SK-N-SH (cell line): ENCODE data around the gene GNA15. TPM values are rescaled to one million over a fixed set of nuclear protein-coding genes. Genes with fewer than 3 reads are reported as not detected.

Experiments
- CTCF ChIA-PET: fragments of 300-600, 350-600 bp; formaldehyde crosslinking; extraction: SDS; loops from one replicate; lab custom pipeline; 2021; lab: Yijun Ruan, JAX
- POLR2A ChIA-PET: fragments of 350-600 bp; sonication (Branson Sonifier 250); formaldehyde crosslinking; extraction: SDS; loops from one replicate; lab custom pipeline; 2020; ENCODE audit warnings: antibody characterized with exemption, inconsistent platforms; lab: Yijun Ruan, JAX
- DNase-seq: peaks from one replicate; pipeline ENCODE4 v3.0.0; 2012
- H2AFZ ChIP-seq: fragments of 200-600 bp; sonication (generic); 2 replicates; pipeline ENCODE4 v1.8.1; 2016; ENCODE audit warnings: antibody characterized with exemption, mild to moderate bottlenecking, low read depth
- H3F3A ChIP-seq: fragments of 200-600 bp; sonication (generic); replicated peaks from 2 replicates; pipeline ENCODE3; 2016; ENCODE audit warnings: antibody characterized with exemption, mild to moderate bottlenecking; ENCODE audit not compliant: insufficient read depth
- H3K27ac ChIP-seq, 2 experiments: fragments of 200-500 bp in 1 of 2; fragments of 200-600 bp in 1 of 2; sonication (Bioruptor generic) in 1 of 2; sonication (generic), shearing (Covaris generic) in 1 of 2; 2 replicates each; pipeline versions ENCODE4 v1.5.1 to v1.6.1; 2014 to 2016; ENCODE audit warnings: low read depth in 2 of 2, inconsistent platforms in 1 of 2, low read length in 1 of 2, mild to moderate bottlenecking in 1 of 2, mixed read lengths in 1 of 2
- H3K27me3 ChIP-seq: fragments of 200-600 bp; sonication (generic), shearing (Covaris generic); 2 replicates; pipeline ENCODE4 v1.6.1; 2016; ENCODE audit warnings: mixed run types; ENCODE audit not compliant: insufficient read depth
- H3K36me3 ChIP-seq, 2 experiments: fragments of 200-500 bp in 1 of 2; fragments of 200-600 bp in 1 of 2; sonication (Bioruptor generic) in 1 of 2; sonication (generic) in 1 of 2; replicated peaks in 1 of 2; 2 replicates each; pipeline versions ENCODE3 to v1.5.1; 2014 to 2016; ENCODE audit warnings: low read length in 1 of 2, mild to moderate bottlenecking in 1 of 2; ENCODE audit not compliant: insufficient read depth in 2 of 2, control insufficient read depth in 1 of 2
- H3K4me1 ChIP-seq, 2 experiments: fragments of 200-500 bp in 1 of 2; fragments of 200-600 bp in 1 of 2; sonication (Bioruptor generic) in 1 of 2; sonication (generic), shearing (Covaris generic) in 1 of 2; 2 replicates each; pipeline versions ENCODE4 v1.5.1 to v1.6.1; 2014 to 2016; ENCODE audit warnings: low read depth in 1 of 2, low read length in 1 of 2, mixed run types in 1 of 2; ENCODE audit not compliant: insufficient read depth in 2 of 2, control insufficient read depth in 1 of 2
- H3K4me2 ChIP-seq: fragments of 200-600 bp; sonication (generic), shearing (Covaris generic); 2 replicates; pipeline ENCODE4 v1.6.1; 2017; ENCODE audit warnings: mixed run types
- H3K4me3 ChIP-seq, 2 experiments: fragments of 200-500 bp in 1 of 2; fragments of 200-600 bp in 1 of 2; sonication (Bioruptor generic) in 1 of 2; sonication (generic), shearing (Covaris generic) in 1 of 2; 2 replicates each; pipeline versions ENCODE4 v1.5.1 to v1.8.1; 2014 to 2016; ENCODE audit warnings: low read depth in 2 of 2, inconsistent platforms in 1 of 2, low read length in 1 of 2, mild to moderate bottlenecking in 1 of 2, mixed read lengths in 1 of 2, moderate library complexity in 1 of 2
- H3K79me2 ChIP-seq: fragments of 200-600 bp; sonication (generic); 2 replicates; pipeline ENCODE4 v1.8.1; 2017; ENCODE audit warnings: mild to moderate bottlenecking; ENCODE audit not compliant: insufficient read depth
- H3K9ac ChIP-seq: fragments of 200-600 bp; sonication (generic); 2 replicates; pipeline ENCODE4 v1.6.1; 2017; ENCODE audit warnings: mixed run types
- H3K9me2 ChIP-seq: fragments of 200-600 bp; sonication (generic); 2 replicates; pipeline ENCODE4 v1.6.1; 2017; ENCODE audit warnings: mixed run types
- H3K9me3 ChIP-seq: fragments of 200-600 bp; sonication (generic); 2 replicates; pipeline ENCODE4 v1.6.1; 2017; ENCODE audit warnings: mixed run types, mild to moderate bottlenecking, moderate library complexity
- H4K20me1 ChIP-seq: fragments of 200-600 bp; sonication (generic); 2 replicates; pipeline ENCODE4 v1.6.1; 2017; ENCODE audit warnings: mild to moderate bottlenecking, mixed run types; ENCODE audit not compliant: insufficient read depth
- CHD2 ChIP-seq: fragments of 150-350 bp; IDR thresholded peaks from 2 replicates; pipeline ENCODE4 v1.6.1; 2018; ENCODE audit warnings: low read length; ENCODE audit not compliant: partially characterized antibody
- FOXM1 ChIP-seq: IDR thresholded peaks from 2 replicates; pipeline ENCODE4 v1.4.0; 2012; ENCODE audit warnings: low read depth, mild to moderate bottlenecking
- RCOR1 ChIP-seq: fragments of 150-350 bp; IDR thresholded peaks from 2 replicates; pipeline ENCODE4 v1.6.1; 2017; ENCODE audit warnings: antibody characterized with exemption, low read length
- SMC3 ChIP-seq: IDR thresholded peaks from 2 replicates; pipeline ENCODE4 v1.6.1; 2012; ENCODE audit warnings: low read depth, low read length, improper control_type of control experiment
- TCF12 ChIP-seq: IDR thresholded peaks from 2 replicates; pipeline ENCODE4 v1.4.0; 2012
- WGBS: methylation state at CpG from one replicate; pipeline ENCODE4 v1.1.6; 2017; ENCODE audit warnings: low lambda C conversion rate; 5-methylcytosine and 5-hydroxymethylcytosine counted together
- polyA plus RNA-seq, 3 experiments: library from polyadenylated mRNA; depleted of rRNA; stranded (reverse); fragments of >200 nt; gene quantifications; 2 replicates each; pipeline ENCODE4 v1.2.3, GENCODE V29; 2012
- TF ChIP-seq, protein P1 (sequence below): fragments of 150-350 bp; IDR thresholded peaks from 2 replicates; pipeline ENCODE4 v1.6.1; 2016; ENCODE audit warnings: mild to moderate bottlenecking, low read depth, low read length
- TF ChIP-seq, protein P2 (sequence below): IDR thresholded peaks from 2 replicates; pipeline ENCODE4 v1.4.0; 2012; ENCODE audit warnings: low read depth, borderline replicate concordance
- TF ChIP-seq, protein P3 (sequence below): IDR thresholded peaks from 2 replicates; pipeline ENCODE4 v1.4.0; 2012; ENCODE audit warnings: low read depth, borderline replicate concordance
- TF ChIP-seq, protein P4 (sequence below): fragments of 200-600 bp; sonication (generic); IDR thresholded peaks from 2 replicates; pipeline ENCODE4 v1.6.1; 2017; ENCODE audit warnings: antibody characterized with exemption, mild to moderate bottlenecking, moderate library complexity

GNA15 gene
- polyA plus RNA-seq, 1 of the 3 experiments (the other 2 are of a cell fraction) = 0.05 TPM

DNA sequence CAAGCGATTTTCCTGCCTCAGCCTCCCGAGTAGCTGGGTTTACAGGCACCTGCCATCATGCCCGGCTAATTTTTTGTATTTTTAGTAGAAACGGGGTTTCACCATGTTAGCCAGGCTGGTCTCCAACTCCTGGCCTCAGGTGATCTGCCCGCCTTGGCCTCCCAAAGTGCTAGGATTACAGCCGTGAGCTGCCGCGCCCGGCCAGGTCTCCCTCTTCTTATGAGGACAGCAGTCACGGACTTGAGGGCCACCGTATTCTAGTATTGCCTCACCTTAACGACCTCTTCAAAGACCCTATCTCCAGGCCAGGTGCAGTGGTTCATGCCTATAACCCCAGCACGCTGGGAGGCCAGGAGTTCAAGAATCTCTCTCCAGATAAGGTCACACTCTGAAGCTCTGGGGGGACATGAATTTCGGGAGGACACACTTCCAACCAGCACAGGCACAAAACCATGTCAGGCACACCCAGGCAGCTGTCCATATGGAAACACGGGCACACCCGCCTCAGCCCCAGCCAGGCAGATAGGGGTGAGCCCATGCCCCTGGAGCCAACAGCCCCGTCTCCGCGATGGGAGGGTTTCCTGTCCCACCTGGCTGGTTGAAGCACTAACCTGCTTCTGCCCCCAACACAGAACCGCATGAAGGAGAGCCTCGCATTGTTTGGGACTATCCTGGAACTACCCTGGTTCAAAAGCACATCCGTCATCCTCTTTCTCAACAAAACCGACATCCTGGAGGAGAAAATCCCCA, 21.4 kb downstream of the GNA15 start (continued):
- TF ChIP-seq, protein P1, sequence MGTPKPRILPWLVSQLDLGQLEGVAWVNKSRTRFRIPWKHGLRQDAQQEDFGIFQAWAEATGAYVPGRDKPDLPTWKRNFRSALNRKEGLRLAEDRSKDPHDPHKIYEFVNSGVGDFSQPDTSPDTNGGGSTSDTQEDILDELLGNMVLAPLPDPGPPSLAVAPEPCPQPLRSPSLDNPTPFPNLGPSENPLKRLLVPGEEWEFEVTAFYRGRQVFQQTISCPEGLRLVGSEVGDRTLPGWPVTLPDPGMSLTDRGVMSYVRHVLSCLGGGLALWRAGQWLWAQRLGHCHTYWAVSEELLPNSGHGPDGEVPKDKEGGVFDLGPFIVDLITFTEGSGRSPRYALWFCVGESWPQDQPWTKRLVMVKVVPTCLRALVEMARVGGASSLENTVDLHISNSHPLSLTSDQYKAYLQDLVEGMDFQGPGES = no peak
- TF ChIP-seq, protein P2, sequence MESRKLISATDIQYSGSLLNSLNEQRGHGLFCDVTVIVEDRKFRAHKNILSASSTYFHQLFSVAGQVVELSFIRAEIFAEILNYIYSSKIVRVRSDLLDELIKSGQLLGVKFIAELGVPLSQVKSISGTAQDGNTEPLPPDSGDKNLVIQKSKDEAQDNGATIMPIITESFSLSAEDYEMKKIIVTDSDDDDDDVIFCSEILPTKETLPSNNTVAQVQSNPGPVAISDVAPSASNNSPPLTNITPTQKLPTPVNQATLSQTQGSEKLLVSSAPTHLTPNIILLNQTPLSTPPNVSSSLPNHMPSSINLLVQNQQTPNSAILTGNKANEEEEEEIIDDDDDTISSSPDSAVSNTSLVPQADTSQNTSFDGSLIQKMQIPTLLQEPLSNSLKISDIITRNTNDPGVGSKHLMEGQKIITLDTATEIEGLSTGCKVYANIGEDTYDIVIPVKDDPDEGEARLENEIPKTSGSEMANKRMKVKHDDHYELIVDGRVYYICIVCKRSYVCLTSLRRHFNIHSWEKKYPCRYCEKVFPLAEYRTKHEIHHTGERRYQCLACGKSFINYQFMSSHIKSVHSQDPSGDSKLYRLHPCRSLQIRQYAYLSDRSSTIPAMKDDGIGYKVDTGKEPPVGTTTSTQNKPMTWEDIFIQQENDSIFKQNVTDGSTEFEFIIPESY = no peak
- TF ChIP-seq, protein P3, sequence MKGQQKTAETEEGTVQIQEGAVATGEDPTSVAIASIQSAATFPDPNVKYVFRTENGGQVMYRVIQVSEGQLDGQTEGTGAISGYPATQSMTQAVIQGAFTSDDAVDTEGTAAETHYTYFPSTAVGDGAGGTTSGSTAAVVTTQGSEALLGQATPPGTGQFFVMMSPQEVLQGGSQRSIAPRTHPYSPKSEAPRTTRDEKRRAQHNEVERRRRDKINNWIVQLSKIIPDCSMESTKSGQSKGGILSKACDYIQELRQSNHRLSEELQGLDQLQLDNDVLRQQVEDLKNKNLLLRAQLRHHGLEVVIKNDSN = no peak

DNA sequence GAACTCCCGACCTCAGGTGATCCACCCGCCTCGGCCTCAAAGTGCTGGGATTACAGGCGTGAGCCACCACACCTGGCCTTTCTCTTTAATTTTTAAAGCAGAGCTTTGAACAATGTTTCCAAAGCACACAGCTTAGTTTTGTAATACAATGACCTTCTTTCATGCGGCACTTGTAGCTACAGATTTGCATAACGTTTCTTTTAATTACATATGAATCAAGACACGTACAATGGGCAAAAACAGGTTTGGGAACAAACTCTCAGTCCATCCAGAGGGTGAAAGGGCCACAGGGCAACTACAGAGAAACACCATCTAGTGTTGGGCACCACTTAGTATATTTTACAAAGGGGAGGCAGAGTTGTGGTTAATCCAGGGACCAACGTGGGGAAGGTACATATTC, 23.7 kb downstream of the GNA15 start:
- ChIA-PET POLR2A (no interaction called here), CTCF (interaction anchor here (1.0 to 4.2 kb wide), 9 partner anchors 13 to 272 kb away, joined by 3 to 27 read pairs (median 5); no protein-coding TSS in a partner anchor)
- Histone ChIP-seq H3K4me1 (peaks cover 0 to 3% of the 10 kb centered on the region in 2 experiments; a peak in 2 of 4 replicates), H3K9me2 (no peaks in the 10 kb centered on the region), H3K27ac (no peak overlapping the region), H3K27me3 (no peaks in the 10 kb centered on the region), H3K36me3 (no peaks in the 10 kb centered on the region), H3K4me2 (no peak overlapping the region), H3K79me2 (no peaks in the 10 kb centered on the region), H4K20me1 (no peaks in the 10 kb centered on the region), H3K9me3 (no peaks in the 10 kb centered on the region), H3K9ac (no peak overlapping the region), H3F3A (peaks cover 4% of the 10 kb centered on the region), H2AFZ (no peak overlapping the region), H3K4me3 (no peak overlapping the region)
- DNase-seq = no peak
- TF ChIP-seq TCF12 (no peak), FOXM1 (no peak), CHD2 (no peak), RCOR1 (no peak), SMC3 (no peak)
- TF ChIP-seq, protein P4, sequence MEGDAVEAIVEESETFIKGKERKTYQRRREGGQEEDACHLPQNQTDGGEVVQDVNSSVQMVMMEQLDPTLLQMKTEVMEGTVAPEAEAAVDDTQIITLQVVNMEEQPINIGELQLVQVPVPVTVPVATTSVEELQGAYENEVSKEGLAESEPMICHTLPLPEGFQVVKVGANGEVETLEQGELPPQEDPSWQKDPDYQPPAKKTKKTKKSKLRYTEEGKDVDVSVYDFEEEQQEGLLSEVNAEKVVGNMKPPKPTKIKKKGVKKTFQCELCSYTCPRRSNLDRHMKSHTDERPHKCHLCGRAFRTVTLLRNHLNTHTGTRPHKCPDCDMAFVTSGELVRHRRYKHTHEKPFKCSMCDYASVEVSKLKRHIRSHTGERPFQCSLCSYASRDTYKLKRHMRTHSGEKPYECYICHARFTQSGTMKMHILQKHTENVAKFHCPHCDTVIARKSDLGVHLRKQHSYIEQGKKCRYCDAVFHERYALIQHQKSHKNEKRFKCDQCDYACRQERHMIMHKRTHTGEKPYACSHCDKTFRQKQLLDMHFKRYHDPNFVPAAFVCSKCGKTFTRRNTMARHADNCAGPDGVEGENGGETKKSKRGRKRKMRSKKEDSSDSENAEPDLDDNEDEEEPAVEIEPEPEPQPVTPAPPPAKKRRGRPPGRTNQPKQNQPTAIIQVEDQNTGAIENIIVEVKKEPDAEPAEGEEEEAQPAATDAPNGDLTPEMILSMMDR = no peak
- WGBS = 74% methylated on average over 8 of the region's 8 CpGs
